Measurements from ENCODE around the gene NDUFA12. TPM values are rescaled to one million over a fixed set of nuclear protein-coding genes. Genes with fewer than 3 reads are reported as not detected.

Gene NDUFA12
- total RNA-seq, 6 donors from 2014 or later = 24.1 to 74.2 (median 65.4) TPM

DNA sequence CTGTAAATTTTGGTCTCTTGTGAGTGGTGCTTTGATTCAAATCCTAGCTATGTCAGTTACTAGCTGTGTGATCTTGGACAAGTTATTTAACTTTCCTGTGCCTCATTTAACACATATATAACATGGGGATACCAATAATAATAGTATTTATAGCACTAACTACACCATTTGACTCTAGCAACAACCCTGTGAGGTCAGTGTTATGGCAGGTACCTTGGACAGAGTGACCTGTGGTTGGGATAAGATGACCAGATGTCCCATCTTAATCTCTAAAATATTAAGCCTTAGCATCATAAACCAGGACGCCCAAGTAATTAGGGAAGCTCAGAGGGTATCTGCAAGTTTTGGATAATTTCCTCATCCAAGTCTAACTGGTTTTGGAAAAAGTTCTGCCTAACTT lies 73.7 kb downstream of the NDUFA12 start:
- no peak overlapping the region for H3K4me3 ChIP-seq
- no peaks in the 10 kb centered on the region for H3K9me3 ChIP-seq
- ATAC-seq (ENCODE audit: low FRiP score in 2 of 2) = no peak
- no peaks in the 10 kb centered on the region for H3K36me3 ChIP-seq
- H3K4me1 ChIP-seq = no peaks in the 10 kb centered on the region
- no peak overlapping the region for H3K27ac ChIP-seq
- no peaks in the 10 kb centered on the region for H3K27me3 ChIP-seq
- no peak for TF ChIP-seq EP300 (IDR thresholded peaks at IDR 0.05)
- TF ChIP-seq POLR2A (IDR thresholded peaks at IDR 0.05) = no peak
- TF ChIP-seq, protein P1, sequence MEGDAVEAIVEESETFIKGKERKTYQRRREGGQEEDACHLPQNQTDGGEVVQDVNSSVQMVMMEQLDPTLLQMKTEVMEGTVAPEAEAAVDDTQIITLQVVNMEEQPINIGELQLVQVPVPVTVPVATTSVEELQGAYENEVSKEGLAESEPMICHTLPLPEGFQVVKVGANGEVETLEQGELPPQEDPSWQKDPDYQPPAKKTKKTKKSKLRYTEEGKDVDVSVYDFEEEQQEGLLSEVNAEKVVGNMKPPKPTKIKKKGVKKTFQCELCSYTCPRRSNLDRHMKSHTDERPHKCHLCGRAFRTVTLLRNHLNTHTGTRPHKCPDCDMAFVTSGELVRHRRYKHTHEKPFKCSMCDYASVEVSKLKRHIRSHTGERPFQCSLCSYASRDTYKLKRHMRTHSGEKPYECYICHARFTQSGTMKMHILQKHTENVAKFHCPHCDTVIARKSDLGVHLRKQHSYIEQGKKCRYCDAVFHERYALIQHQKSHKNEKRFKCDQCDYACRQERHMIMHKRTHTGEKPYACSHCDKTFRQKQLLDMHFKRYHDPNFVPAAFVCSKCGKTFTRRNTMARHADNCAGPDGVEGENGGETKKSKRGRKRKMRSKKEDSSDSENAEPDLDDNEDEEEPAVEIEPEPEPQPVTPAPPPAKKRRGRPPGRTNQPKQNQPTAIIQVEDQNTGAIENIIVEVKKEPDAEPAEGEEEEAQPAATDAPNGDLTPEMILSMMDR (IDR thresholded peaks at IDR 0.05) = no peak
- TF ChIP-seq POLR2AphosphoS5 (IDR thresholded peaks at IDR 0.05) = no peak
- 79 to 92% methylated on average over 1 of the region's 1 CpG for WGBS, 2 donors
- DNase-seq = no peak

GRCh38 chr12:94925729-94926128 lies 77.8 kb downstream of the NDUFA12 start:
- no peak for TF ChIP-seq POLR2A (IDR thresholded peaks at IDR 0.05)
- TF ChIP-seq POLR2AphosphoS5 (IDR thresholded peaks at IDR 0.05) = no peak
- TF ChIP-seq EP300 (IDR thresholded peaks at IDR 0.05) = no peak
- TF ChIP-seq, protein P1 (IDR thresholded peaks at IDR 0.05) = no peak
- WGBS, 2 donors = 84 to 88% methylated on average over 5 of the region's 5 CpGs
- Histone ChIP-seq H3K4me3 (no peak overlapping the region), H3K4me1 (no peaks in the 10 kb centered on the region), H3K36me3 (no peaks in the 10 kb centered on the region), H3K27me3 (no peaks in the 10 kb centered on the region), H3K9me3 (no peaks in the 10 kb centered on the region), H3K27ac (no peak overlapping the region)
- DNase-seq (no peak), ATAC-seq (ENCODE audit: low FRiP score in 2 of 2) (no peak)

- no peaks in the 10 kb centered on the region for H3K9me3 ChIP-seq
- H3K27me3 ChIP-seq = no peaks in the 10 kb centered on the region
- no peaks in the 10 kb centered on the region for H3K36me3 ChIP-seq
- DNase-seq (no peak), ATAC-seq (ENCODE audit: low FRiP score in 2 of 2) (no peak)
- no peaks in the 10 kb centered on the region for H3K4me1 ChIP-seq
- H3K27ac ChIP-seq = no peak overlapping the region
- no peak for TF ChIP-seq POLR2A (IDR thresholded peaks at IDR 0.05)
- no peak for TF ChIP-seq EP300 (IDR thresholded peaks at IDR 0.05)
- no peak for TF ChIP-seq POLR2AphosphoS5 (IDR thresholded peaks at IDR 0.05)
- TF ChIP-seq, protein P1 (IDR thresholded peaks at IDR 0.05) = no peak
- no peak overlapping the region for H3K4me3 ChIP-seq
- WGBS, 2 donors = 82 to 91% methylated on average over 4 of the region's 4 CpGs
Measured at GRCh38 chr12:94925206-94925605, 78.3 kb downstream of the NDUFA12 start.

DNA sequence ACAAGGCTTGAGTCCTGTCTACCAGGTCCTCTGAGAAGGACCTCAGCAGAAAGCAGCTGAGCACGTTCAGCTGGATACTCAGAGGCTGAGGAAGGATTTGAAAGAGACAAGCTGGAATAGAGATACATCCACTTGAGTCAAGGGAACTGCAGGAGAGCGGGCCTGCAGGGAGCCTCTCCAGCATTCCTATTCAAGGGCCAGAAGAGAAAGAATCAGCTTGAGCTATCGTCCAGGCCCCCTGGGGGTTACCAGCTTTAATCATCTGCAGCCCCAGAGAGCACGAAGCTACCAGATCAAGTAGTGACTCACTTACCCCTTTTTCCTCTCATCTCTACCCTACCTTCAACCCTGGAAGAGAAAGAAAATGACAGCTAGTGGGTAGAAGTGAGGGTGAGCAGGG lies 80.9 kb downstream of the NDUFA12 start:
- Histone ChIP-seq H3K27me3 (no peaks in the 10 kb centered on the region), H3K9me3 (no peaks in the 10 kb centered on the region), H3K36me3 (no peaks in the 10 kb centered on the region), H3K4me1 (no peaks in the 10 kb centered on the region), H3K4me3 (no peak overlapping the region), H3K27ac (no peak overlapping the region)
- TF ChIP-seq POLR2AphosphoS5 (IDR thresholded peaks at IDR 0.05) = no peak
- no peak for TF ChIP-seq EP300 (IDR thresholded peaks at IDR 0.05)
- TF ChIP-seq POLR2A (IDR thresholded peaks at IDR 0.05) = no peak
- TF ChIP-seq, protein P1 (IDR thresholded peaks at IDR 0.05) = no peak
- WGBS, 2 donors = 79 to 82% methylated on average over 4 of the region's 4 CpGs
- ATAC-seq (ENCODE audit: low FRiP score in 2 of 2) (no peak), DNase-seq (no peak)

Other genes with a start within 250 kb of the NDUFA12 start
- 100 to 1,000 TPM in 2 of 6 donors, 10 to 100 TPM in 4; 23.7 to 173 (median 41.8) TPM for gene NR2C1, start 69.9 kb upstream of the NDUFA12 start, total RNA-seq
- 10 to 100 TPM; 14.7 to 36.1 (median 20.2) TPM for gene FGD6, start 213.8 kb upstream of the NDUFA12 start, total RNA-seq
- 100 to 1,000 TPM in 1 of 6 donors, 10 to 100 TPM in 5; 29.6 to 119 (median 69.5) TPM for gene VEZT, start 214.1 kb upstream of the NDUFA12 start, total RNA-seq